Non-pigmented ciliary epithelial cell (primary cell): ENCODE data around the gene STKLD1.

ENCODE experiments used
- DNase-seq: peaks from one replicate; pipeline ENCODE4 v3.0.0-alpha.2; 2010; ENCODE audit warnings: low read depth

STKLD1 gene

GRCh38 chr9:133417541-133418461 lies 41.6 kb downstream of the STKLD1 start, which contains the start of gene REXO4:
REXO4 (minus strand) TSS chr9:133418010; CDS start chr9:133417844, 166 bp downstream.
- peak; percentile 31 for DNase-seq

GRCh38 chr9:133419005-133419404 lies 42.8 kb downstream of the STKLD1 start:
- DNase-seq = no peak

GRCh38 chr9:133420392-133420827 lies 44.2 kb downstream of the STKLD1 start:
- DNase-seq = no peak

GRCh38 chr9:133421615-133422542 lies 45.7 kb downstream of the STKLD1 start, which contains the start of gene ADAMTS13:
ADAMTS13 (plus strand) TSS chr9:133422367; CDS start chr9:133422444, 77 bp downstream.
- no peak for DNase-seq

- DNase-seq = no peak
Observed at GRCh38 chr9:133423216-133423615, 47.0 kb downstream of the STKLD1 start.

GRCh38 chr9:133424187-133424586 lies 48.0 kb downstream of the STKLD1 start:
- DNase-seq = no peak

- DNase-seq = no peak
Observed at GRCh38 chr9:133425049-133425632, 49.0 kb downstream of the STKLD1 start.

- no peak for DNase-seq
Observed at GRCh38 chr9:133426011-133426410, 49.8 kb downstream of the STKLD1 start.

GRCh38 chr9:133427658-133428348 lies 51.6 kb downstream of the STKLD1 start:
- no peak for DNase-seq

- DNase-seq = no peak
Observed at GRCh38 chr9:133428617-133429101, 52.5 kb downstream of the STKLD1 start.

- DNase-seq = no peak
Observed at GRCh38 chr9:133429214-133429613, 53.0 kb downstream of the STKLD1 start.

- no peak for DNase-seq
Observed at GRCh38 chr9:133429641-133430161, 53.5 kb downstream of the STKLD1 start.

GRCh38 chr9:133430244-133430643 lies 54.1 kb downstream of the STKLD1 start:
- no peak for DNase-seq

GRCh38 chr9:133433351-133433843 lies 57.2 kb downstream of the STKLD1 start:
- DNase-seq = no peak

GRCh38 chr9:133436681-133437080 lies 60.5 kb downstream of the STKLD1 start:
- no peak for DNase-seq

- DNase-seq = no peak
Observed at GRCh38 chr9:133437753-133438531, 61.8 kb downstream of the STKLD1 start.

GRCh38 chr9:133439337-133439736 lies 63.2 kb downstream of the STKLD1 start:
- no peak for DNase-seq

- no peak for DNase-seq
Observed at GRCh38 chr9:133440874-133441273, 64.7 kb downstream of the STKLD1 start.

- DNase-seq = no peak
Observed at GRCh38 chr9:133441571-133441970, 65.4 kb downstream of the STKLD1 start.

GRCh38 chr9:133443248-133443647 lies 67.1 kb downstream of the STKLD1 start:
- DNase-seq = no peak
